ENCODE data around the gene OPN4.

OPN4 gene

GRCh38 chr10:86648704-86649427, 5.5 kb upstream of the OPN4 start:
- no peak for DNase-seq

- DNase-seq, result no peak
These were observed 4.7 kb upstream of the OPN4 start for GRCh38 chr10:86649471-86650150.

GRCh38 chr10:86650151-86650550, 4.2 kb upstream of the OPN4 start:
- no peak for DNase-seq

GRCh38 chr10:86651021-86651471, 3.3 kb upstream of the OPN4 start:
- no peak for DNase-seq

- no peak for DNase-seq
These were observed 2.6 kb upstream of the OPN4 start for GRCh38 chr10:86651631-86652331.

- no peak for DNase-seq
These were observed 1.8 kb upstream of the OPN4 start for GRCh38 chr10:86652361-86653202.

GRCh38 chr10:86653379-86653778, 968 bp upstream of the OPN4 start:
- DNase-seq, result no peak

- no peak for DNase-seq
These were observed 360 bp upstream of the OPN4 start for GRCh38 chr10:86653987-86654386.

- DNase-seq, result no peak
These were observed 810 bp downstream of the OPN4 start for GRCh38 chr10:86655173-86655540.

GRCh38 chr10:86655596-86655995, 1.2 kb downstream of the OPN4 start:
- DNase-seq, result no peak

- DNase-seq, result no peak
These were observed 2.7 kb downstream of the OPN4 start for GRCh38 chr10:86657011-86657395.

- no peak for DNase-seq
These were observed 3.2 kb downstream of the OPN4 start for GRCh38 chr10:86657396-86658011.

- DNase-seq, result no peak
These were observed 4.0 kb downstream of the OPN4 start for GRCh38 chr10:86658261-86658741.

- DNase-seq, result no peak
These were observed 4.4 kb downstream of the OPN4 start for GRCh38 chr10:86658751-86659150.

GRCh38 chr10:86659161-86659691, 4.9 kb downstream of the OPN4 start:
- DNase-seq, result no peak

- DNase-seq, result no peak
These were observed 5.5 kb downstream of the OPN4 start for GRCh38 chr10:86659721-86660453.

- DNase-seq, result no peak
These were observed 7.0 kb downstream of the OPN4 start for GRCh38 chr10:86661161-86662025.

- DNase-seq, result no peak
These were observed 8.1 kb downstream of the OPN4 start for GRCh38 chr10:86662186-86663045.

GRCh38 chr10:86663046-86663345, 8.6 kb downstream of the OPN4 start:
- no peak for DNase-seq
